Aorta (tissue), 5 donors: ENCODE data around the gene CCDC201. TPM values are rescaled to one million over a fixed set of nuclear protein-coding genes. Genes with fewer than 3 reads are reported as not detected.

ENCODE experiments used
- ATAC-seq: fragments of 200-7000 bp; cut with Tn5 transposase; one replicate; pipeline ENCODE4 v1.9.1; 2022; ENCODE audit warnings: moderate library complexity; ENCODE audit not compliant: low FRiP score
- DNase-seq, 2 donors: peaks; one replicate each; pipeline ENCODE4 v3.0.0-alpha.2; 2020
- H3K27ac ChIP-seq, 2 donors: one replicate each; pipeline ENCODE4 v1.5.1; 2013; ENCODE audit warnings: low read length in 2 of 2, mild to moderate bottlenecking in 2 of 2, moderate library complexity in 2 of 2, control low read depth in 1 of 2, inconsistent platforms in 1 of 2, low read depth in 1 of 2
- H3K27me3 ChIP-seq, 2 donors: one replicate each; pipeline ENCODE4 v1.6.1; 2013; ENCODE audit warnings: control low read depth in 1 of 2, low read length in 1 of 2, mild to moderate bottlenecking in 1 of 2, moderate library complexity in 1 of 2; ENCODE audit not compliant: insufficient read depth in 2 of 2, control insufficient read depth in 1 of 2
- H3K36me3 ChIP-seq, 2 donors: one replicate each; pipeline ENCODE4 v1.6.1; 2013; ENCODE audit warnings: control low read depth in 1 of 2, low read length in 1 of 2, mild to moderate bottlenecking in 1 of 2; ENCODE audit not compliant: insufficient read depth in 2 of 2, control insufficient read depth in 1 of 2
- H3K4me1 ChIP-seq, 2 donors: one replicate each; pipeline ENCODE4 v1.6.1; 2013; ENCODE audit warnings: low read length in 2 of 2, control low read depth in 1 of 2, mild to moderate bottlenecking in 1 of 2, moderate library complexity in 1 of 2; ENCODE audit not compliant: insufficient read depth in 2 of 2, control insufficient read depth in 1 of 2
- H3K4me3 ChIP-seq, 2 donors: one replicate each; pipeline ENCODE4 v1.5.1; 2013; ENCODE audit warnings: low read length in 2 of 2, control low read depth in 1 of 2, mild to moderate bottlenecking in 1 of 2
- H3K9me3 ChIP-seq: one replicate; pipeline ENCODE4 v1.6.1; 2013; ENCODE audit warnings: mild to moderate bottlenecking, low read length; ENCODE audit not compliant: control insufficient read depth
- WGBS, 2 donors: extraction: QIAGEN DNeasy Blood & Tissue Kit; methylation state at CpG; one replicate each; pipeline ENCODE4 v1.1.7; 2013; 5-methylcytosine and 5-hydroxymethylcytosine counted together
- intact Hi-C, 2 donors: fragments of 100-400 bp; cut with DNase I; formaldehyde crosslinking; loops; one replicate each; pipeline versions ENCODE4 v1.14.2 to v1.15.0; 2022
- polyA plus RNA-seq, 2 donors: library from polyadenylated mRNA; stranded (reverse); fragments of 200-250 nt; gene quantifications; one replicate each; pipeline ENCODE4 v1.2.3, GENCODE V29; 2013
- total RNA-seq, 2 donors: library from RNA; stranded (reverse); fragmentation: NEBNext Ultra II Directional; extraction: Animal tissue kit (Norgen Biotek cat#: 25700); gene quantifications; one replicate each; pipeline ENCODE4 v1.2.1, GENCODE V29; 2021
- donor health status: healthy with polysubstance abuse.
- donor health status: Bipolar disorder and iron deficiency.
- donor health status: DM: no; HTN: no; CAD: no.
- donor health status: DM: no; HTN: no; CAD: no.
- donor health status: DM: yes; HTN: yes; CAD: no.

CCDC201 gene
- total and polyA plus RNA-seq, 4 donors = not detected

DNA sequence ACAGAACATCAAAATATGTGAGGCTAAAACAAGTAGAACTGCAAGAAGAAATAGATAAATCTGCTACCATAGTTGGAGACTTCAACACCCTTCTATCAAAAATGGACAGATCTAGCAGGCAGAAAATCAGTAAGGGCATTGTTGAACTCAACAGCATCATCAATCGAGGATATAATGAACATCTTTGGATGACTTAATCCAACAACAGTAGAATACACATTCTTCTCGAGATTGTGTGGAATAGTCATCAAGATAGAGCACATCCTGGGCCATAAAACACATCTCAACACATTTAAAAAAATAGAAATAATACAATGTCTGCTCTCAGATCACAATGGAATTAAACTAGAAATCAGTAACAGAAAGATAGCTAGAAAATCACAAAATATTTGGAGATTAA is 25.3 kb upstream of the CCDC201 start:
- intact Hi-C loops = no loop called here
- Histone ChIP-seq H3K4me1 (no peaks in the 10 kb centered on the region), H3K4me3 (no peak overlapping the region), H3K27ac (no peak overlapping the region), H3K9me3 (no peaks in the 10 kb centered on the region), H3K36me3 (no peaks in the 10 kb centered on the region), H3K27me3 (no peaks in the 10 kb centered on the region)
- ATAC-seq (no peak), DNase-seq (no peak)
- 60 to 68% methylated on average over 2 of the region's 2 CpGs for WGBS, 2 donors

DNA sequence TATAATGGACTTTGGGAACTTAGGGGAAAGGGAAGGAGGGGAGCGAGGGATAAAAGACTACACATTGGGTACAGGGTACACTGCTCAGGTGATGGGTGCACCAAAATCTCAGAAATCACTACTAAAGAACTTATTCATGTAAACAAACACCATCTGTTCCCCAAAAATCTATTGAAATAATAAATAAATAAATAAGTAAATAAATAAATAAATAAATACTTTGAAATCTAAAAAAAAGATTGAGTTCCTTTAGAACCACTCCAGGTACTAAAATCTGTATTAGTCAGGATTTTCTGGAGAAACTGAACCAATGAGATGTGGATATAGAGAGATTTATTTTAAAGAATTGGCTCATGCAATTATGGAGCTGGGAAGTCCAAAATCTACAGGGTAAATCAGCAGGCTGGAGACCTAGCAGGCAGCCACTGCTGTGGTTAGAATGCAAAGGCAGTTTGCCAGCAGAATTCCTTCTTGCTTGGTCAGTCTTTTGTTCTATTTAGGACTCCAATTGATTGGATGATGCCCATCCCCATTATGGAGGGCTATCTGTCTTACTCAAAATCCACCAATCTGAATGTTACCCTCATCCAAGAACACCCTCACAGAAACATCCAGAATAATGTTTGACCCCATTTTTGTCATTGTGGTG is 24.3 kb upstream of the CCDC201 start:
- intact Hi-C loops = loop anchor here in 1 of 2 donors (2.0 kb wide), 1 partner anchor 1362 kb away; no protein-coding TSS in a partner anchor
- Histone ChIP-seq H3K27ac (no peak overlapping the region), H3K4me1 (no peaks in the 10 kb centered on the region), H3K27me3 (no peaks in the 10 kb centered on the region), H3K36me3 (no peaks in the 10 kb centered on the region), H3K9me3 (no peaks in the 10 kb centered on the region), H3K4me3 (no peak overlapping the region)
- DNase-seq = no peak
- WGBS, 2 donors = 97 to 100% methylated on average over 1 of the region's 1 CpG
- ATAC-seq = no peak

DNA sequence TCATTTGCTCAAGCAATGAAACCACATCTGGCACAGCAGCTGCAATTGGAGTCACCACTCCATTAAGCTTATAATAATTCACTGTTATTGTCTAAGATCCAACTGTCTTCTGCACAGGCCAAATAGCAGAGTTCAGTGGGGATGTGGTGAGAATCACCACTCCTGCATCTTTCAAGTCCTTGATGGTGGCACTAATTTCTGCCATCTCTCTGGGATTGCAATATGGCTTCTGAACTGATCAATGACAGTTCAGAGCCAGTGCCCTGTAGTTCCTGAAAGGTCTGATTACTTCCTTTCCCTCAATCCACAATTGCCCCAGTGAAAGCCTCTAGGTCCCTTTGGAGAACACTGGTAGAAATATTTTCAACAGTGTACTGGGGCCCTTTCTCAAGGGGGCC is 21.8 kb upstream of the CCDC201 start:
- Histone ChIP-seq H3K4me3 (no peak overlapping the region), H3K27ac (no peak overlapping the region), H3K9me3 (no peaks in the 10 kb centered on the region), H3K4me1 (no peaks in the 10 kb centered on the region), H3K36me3 (no peaks in the 10 kb centered on the region), H3K27me3 (no peaks in the 10 kb centered on the region)
- intact Hi-C loops = no loop called here
- DNase-seq (no peak), ATAC-seq (no peak)

DNA sequence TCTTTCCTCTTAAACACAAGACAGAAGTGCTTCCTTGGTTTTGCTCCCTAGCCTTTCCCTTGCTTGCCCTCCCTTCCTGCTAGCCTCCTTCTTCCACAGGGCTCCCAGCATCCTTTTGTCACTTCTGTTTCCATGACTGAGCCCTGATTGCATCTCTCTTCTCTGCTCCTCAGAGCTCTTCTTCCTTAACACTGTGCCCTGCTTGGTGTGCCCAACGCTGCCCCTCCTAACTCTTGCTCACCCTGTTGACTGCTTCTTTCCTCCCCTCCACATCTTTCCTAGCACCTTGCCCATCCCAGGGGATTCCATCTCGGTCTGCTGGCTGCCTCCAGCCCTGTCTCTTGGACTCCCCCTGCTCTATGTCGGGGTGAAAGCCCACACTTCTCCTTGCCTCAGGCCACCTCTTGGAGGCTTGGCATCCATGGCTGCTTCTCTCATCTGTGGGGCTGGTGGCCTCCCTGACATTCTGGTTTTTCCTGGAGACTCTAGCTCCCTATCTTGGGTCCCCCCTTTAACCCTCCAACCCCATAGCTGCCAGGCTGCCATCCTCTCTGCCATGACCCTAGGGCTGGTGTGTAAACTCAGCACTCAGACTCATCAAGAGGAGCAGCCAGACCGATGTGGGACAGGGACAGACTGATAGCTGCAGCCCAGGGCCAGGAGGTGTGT is 21.2 kb upstream of the CCDC201 start:
- H3K4me3 ChIP-seq = no peak overlapping the region
- WGBS, 2 donors = 78 to 86% methylated on average over 4 of the region's 4 CpGs
- no peaks in the 10 kb centered on the region for H3K36me3 ChIP-seq
- no peaks in the 10 kb centered on the region for H3K9me3 ChIP-seq
- H3K27me3 ChIP-seq = no peaks in the 10 kb centered on the region
- DNase-seq (peak in 1 of 2 donors; percentile 36), ATAC-seq (no peak)
- intact Hi-C loops = no loop called here
- H3K27ac ChIP-seq = no peak overlapping the region
- no peaks in the 10 kb centered on the region for H3K4me1 ChIP-seq

DNA sequence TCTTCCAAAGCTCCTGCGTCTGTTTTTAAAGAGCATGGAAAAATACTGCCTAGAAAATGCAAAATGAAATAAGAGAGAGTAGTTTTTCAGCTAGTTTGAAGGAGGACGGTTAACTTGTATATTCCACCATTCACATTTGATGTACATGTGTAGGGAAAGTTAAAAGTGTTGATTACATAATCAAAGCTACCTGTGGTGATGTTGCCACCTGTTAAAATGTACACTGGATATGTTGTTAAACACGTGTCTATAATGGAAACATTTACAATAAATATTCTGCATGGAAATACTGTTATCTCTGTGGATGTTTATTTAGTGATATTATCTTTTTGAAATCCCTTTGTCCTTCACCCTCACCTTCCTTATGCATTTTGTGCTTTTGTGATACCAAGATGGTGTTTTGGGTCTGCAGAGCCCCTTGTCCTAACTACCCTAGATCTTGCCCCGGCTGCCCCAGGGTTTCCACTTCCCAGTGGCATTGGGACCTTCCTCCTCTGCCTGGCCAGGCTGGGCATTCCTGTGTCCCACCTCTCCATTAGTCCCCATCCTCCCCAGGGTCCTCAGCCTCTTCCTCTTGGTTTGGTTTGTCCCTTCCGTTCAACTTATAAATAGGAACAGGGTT is 20.6 kb upstream of the CCDC201 start:
- no peak overlapping the region for H3K27ac ChIP-seq
- ATAC-seq (no peak), DNase-seq (no peak)
- no peaks in the 10 kb centered on the region for H3K4me1 ChIP-seq
- WGBS, 2 donors = 76 to 77% methylated on average over 5 of the region's 5 CpGs
- intact Hi-C loops = no loop called here
- no peaks in the 10 kb centered on the region for H3K27me3 ChIP-seq
- H3K9me3 ChIP-seq = no peaks in the 10 kb centered on the region
- H3K36me3 ChIP-seq = no peaks in the 10 kb centered on the region
- no peak overlapping the region for H3K4me3 ChIP-seq

DNA sequence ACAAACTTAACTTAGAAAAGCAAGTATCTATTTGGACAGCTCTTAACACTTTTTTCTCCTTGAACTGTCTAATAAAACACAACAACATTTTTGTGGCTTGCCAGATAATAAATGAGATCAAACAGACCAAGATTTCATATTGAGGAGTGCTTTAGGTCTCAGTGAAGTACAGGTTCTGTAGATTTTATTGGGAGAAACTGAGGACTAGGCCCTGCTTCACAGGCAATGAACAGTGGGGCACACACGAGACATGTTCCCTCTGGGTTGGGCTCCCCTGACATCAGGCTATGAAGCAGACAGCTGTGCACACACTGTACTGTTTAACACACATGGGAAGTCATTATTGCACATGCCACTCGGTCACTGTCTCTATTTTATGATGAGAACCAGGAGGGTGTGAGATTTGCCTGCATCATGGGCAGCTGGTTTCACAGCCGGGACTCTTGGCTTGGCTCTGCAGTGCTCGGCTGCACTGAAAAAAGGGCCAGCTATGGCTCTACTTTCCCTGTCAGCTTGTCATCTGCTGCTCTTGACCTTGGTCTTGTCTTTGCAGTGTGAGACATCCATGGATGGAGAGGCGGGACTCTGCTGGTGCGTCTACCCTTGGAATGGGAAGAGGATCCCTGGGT is 19.6 kb upstream of the CCDC201 start:
- ATAC-seq (no peak), DNase-seq (no peak)
- Histone ChIP-seq H3K36me3 (no peaks in the 10 kb centered on the region), H3K4me1 (no peaks in the 10 kb centered on the region), H3K4me3 (no peak overlapping the region), H3K9me3 (no peaks in the 10 kb centered on the region), H3K27me3 (no peaks in the 10 kb centered on the region), H3K27ac (no peak overlapping the region)
- intact Hi-C loops = no loop called here
- 90% methylated on average over 6 of the region's 6 CpGs for WGBS, 2 donors

DNA sequence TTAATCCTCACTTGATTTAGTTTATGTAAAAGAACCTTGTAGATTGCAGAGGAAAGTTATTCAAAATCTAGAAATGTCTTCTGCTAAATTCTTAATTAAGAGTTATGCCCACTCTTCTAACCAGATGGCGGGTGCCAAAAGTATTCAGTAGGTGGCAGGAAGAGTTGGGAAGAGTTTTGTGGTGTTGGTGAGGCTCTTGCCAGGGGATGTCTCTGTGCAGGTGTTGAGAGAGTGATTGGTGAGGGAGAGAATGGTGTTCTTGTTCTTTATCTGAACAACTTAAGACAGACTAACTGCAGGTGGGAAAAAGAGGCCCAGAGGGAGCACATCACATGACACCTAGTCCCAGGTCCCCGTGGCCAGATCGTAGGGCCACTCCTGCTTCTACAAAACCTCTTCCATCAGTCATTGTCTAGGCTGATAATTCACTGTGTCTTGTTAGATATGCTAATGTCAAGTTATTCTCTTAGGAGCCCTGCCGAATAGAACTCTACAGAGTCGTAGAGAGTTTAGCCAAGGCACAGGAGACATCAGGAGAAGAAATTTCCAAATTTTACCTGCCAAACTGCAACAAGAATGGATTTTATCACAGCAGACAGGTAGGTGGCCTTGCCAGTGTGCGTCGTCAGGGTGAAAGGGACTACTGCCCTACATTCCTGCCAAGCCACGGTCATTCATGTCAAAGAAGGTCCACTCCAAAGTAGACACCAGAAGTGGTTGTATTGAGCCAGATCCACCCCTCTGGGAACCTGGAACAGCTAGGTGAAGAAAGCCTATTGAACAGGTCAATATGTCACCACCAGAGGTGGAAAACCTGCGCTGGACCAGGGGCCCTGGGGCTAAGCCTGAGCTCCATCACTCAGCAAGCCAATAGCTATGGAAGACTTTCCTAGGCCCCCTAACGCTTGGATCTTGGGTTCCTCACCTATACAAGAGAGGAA is 18.9 kb upstream of the CCDC201 start:
- no peaks in the 10 kb centered on the region for H3K9me3 ChIP-seq
- no peaks in the 10 kb centered on the region for H3K36me3 ChIP-seq
- H3K4me1 ChIP-seq = no peaks in the 10 kb centered on the region
- intact Hi-C loops = no loop called here
- DNase-seq = no peak
- H3K27me3 ChIP-seq = no peaks in the 10 kb centered on the region
- no peak overlapping the region for H3K4me3 ChIP-seq
- no peak for ATAC-seq
- 87% methylated on average over 10 of the region's 10 CpGs for WGBS, 2 donors
- no peak overlapping the region for H3K27ac ChIP-seq

DNA sequence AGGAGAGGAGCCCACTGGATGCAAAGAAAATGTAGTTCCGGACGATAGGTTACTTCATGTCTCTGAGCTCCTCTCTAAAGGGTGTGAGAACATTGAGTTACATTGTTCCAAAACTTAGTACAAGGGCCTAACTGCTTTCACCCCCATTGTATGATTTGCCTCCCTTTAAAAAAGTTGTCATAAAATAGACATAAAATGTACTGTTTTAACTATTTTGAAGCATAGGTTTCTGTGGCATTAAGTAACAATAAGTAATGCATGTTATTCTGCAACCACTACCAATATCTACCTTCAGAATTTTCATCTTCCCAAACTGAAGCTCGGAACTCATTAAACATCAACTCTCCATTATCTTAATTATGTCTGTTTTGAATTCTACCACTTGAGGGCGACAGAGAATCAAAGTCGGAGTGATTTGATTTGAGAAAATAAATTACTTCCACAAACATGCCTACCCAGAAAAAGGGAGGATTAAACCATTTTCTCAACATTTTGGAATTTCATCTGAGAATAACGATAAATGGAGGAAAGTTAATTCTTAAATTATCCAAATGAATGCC is 18.1 kb upstream of the CCDC201 start:
- Histone ChIP-seq H3K9me3 (no peaks in the 10 kb centered on the region), H3K4me1 (no peaks in the 10 kb centered on the region), H3K27me3 (no peaks in the 10 kb centered on the region), H3K4me3 (no peak overlapping the region), H3K27ac (no peak overlapping the region), H3K36me3 (no peaks in the 10 kb centered on the region)
- whole genome bisulfite sequencing, 2 donors = 33 to 34% methylated on average over 6 of the region's 6 CpGs
- ATAC-seq = no peak
- intact Hi-C loops = no loop called here
- DNase-seq = no peak
